SJSA1 (cell line): ENCODE measurements around the gene AGMO. TPM values are rescaled to one million over a fixed set of nuclear protein-coding genes. Genes with fewer than 3 reads are reported as not detected.

Source experiments
- DNase-seq, 2 experiments: peaks; one replicate each; pipeline ENCODE4 v3.0.0-alpha.2; 2015 to 2020; ENCODE audit warnings: low spot score in 2 of 2, low read depth in 1 of 2
- H3K27ac ChIP-seq: fragments of 250-450 bp; sonication (Bioruptor Pico); 2 replicates; pipeline ENCODE4 v1.5.1; 2020; ENCODE audit warnings: mild to moderate bottlenecking, moderate library complexity
- H3K27me3 ChIP-seq: fragments of 250-450 bp; sonication (Bioruptor Pico); replicated peaks from 2 replicates; pipeline ENCODE4 v1.5.1; 2020; ENCODE audit warnings: mild to moderate bottlenecking, moderate library complexity
- H3K36me3 ChIP-seq: fragments of 250-450 bp; sonication (Bioruptor Pico); 2 replicates; pipeline ENCODE4 v1.5.1; 2020; ENCODE audit warnings: mild to moderate bottlenecking
- H3K4me1 ChIP-seq: fragments of 250-450 bp; sonication (Bioruptor Pico); replicated peaks from 2 replicates; pipeline ENCODE4 v1.6.1; 2021; ENCODE audit warnings: mild to moderate bottlenecking
- H3K4me3 ChIP-seq: fragments of 250-450 bp; sonication (Bioruptor Pico); 2 replicates; pipeline ENCODE4 v1.5.1; 2020; ENCODE audit warnings: mild to moderate bottlenecking
- H3K9me3 ChIP-seq: fragments of 250-450 bp; sonication (Bioruptor Pico); replicated peaks from 2 replicates; pipeline ENCODE4 v1.5.1; 2020; ENCODE audit warnings: mild to moderate bottlenecking
- total RNA-seq: library from RNA; depleted of rRNA; stranded (reverse); fragments of >200 nt; shearing (Covaris generic); gene quantifications from 2 replicates; pipeline ENCODE4 v1.2.3, GENCODE V29; 2014

The AGMO gene
- total RNA-seq, 1 experiment from 2014 or later = not detected

GRCh38 chr7:15505761-15506160 is 56.1 kb downstream of the AGMO start:
- H3K4me3 ChIP-seq = no peak overlapping the region
- H3K27ac ChIP-seq = no peak overlapping the region
- H3K9me3 ChIP-seq = no peaks in the 10 kb centered on the region
- no peaks in the 10 kb centered on the region for H3K27me3 ChIP-seq
- no peak for DNase-seq
- peaks cover 17% of the 10 kb centered on the region for H3K4me1 ChIP-seq
- no peaks in the 10 kb centered on the region for H3K36me3 ChIP-seq

GRCh38 chr7:15504351-15504750 is 57.5 kb downstream of the AGMO start:
- H3K27ac ChIP-seq = no peak overlapping the region
- DNase-seq = no peak

GRCh38 chr7:15503603-15504290 is 58.1 kb downstream of the AGMO start:
- DNase-seq = no peak
- Histone ChIP-seq H3K27me3 (no peaks in the 10 kb centered on the region), H3K4me3 (no peak overlapping the region), H3K4me1 (peaks cover 17% of the 10 kb centered on the region), H3K27ac (no peak overlapping the region), H3K36me3 (no peaks in the 10 kb centered on the region), H3K9me3 (no peaks in the 10 kb centered on the region)

More at GRCh38 chr7:15504351-15504750, 57.5 kb downstream of the AGMO start:
- no peaks in the 10 kb centered on the region for H3K9me3 ChIP-seq
- no peaks in the 10 kb centered on the region for H3K36me3 ChIP-seq
- H3K27me3 ChIP-seq = no peaks in the 10 kb centered on the region
- no peak overlapping the region for H3K4me3 ChIP-seq
- peaks cover 17% of the 10 kb centered on the region for H3K4me1 ChIP-seq

- H3K27ac ChIP-seq = no peak overlapping the region
- no peaks in the 10 kb centered on the region for H3K36me3 ChIP-seq
- no peaks in the 10 kb centered on the region for H3K9me3 ChIP-seq
- H3K4me1 ChIP-seq = no peaks in the 10 kb centered on the region
- H3K27me3 ChIP-seq = no peaks in the 10 kb centered on the region
- H3K4me3 ChIP-seq = no peak overlapping the region
- no peak for DNase-seq
Measured at GRCh38 chr7:15498465-15498864, 63.4 kb downstream of the AGMO start.

- H3K9me3 ChIP-seq = no peaks in the 10 kb centered on the region
- H3K27ac ChIP-seq = no peak overlapping the region
- no peak overlapping the region for H3K4me3 ChIP-seq
- H3K4me1 ChIP-seq = no peaks in the 10 kb centered on the region
- no peaks in the 10 kb centered on the region for H3K36me3 ChIP-seq
- DNase-seq = no peak
- H3K27me3 ChIP-seq = no peaks in the 10 kb centered on the region
Measured at GRCh38 chr7:15495170-15495569, 66.6 kb downstream of the AGMO start.

GRCh38 chr7:15494711-15495110 is 67.1 kb downstream of the AGMO start:
- no peak overlapping the region for H3K4me3 ChIP-seq
- H3K9me3 ChIP-seq = no peaks in the 10 kb centered on the region
- H3K36me3 ChIP-seq = no peaks in the 10 kb centered on the region
- no peak for DNase-seq
- no peak overlapping the region for H3K27ac ChIP-seq
- H3K4me1 ChIP-seq = no peaks in the 10 kb centered on the region
- no peaks in the 10 kb centered on the region for H3K27me3 ChIP-seq

GRCh38 chr7:15491361-15491760 is 70.5 kb downstream of the AGMO start:
- no peak overlapping the region for H3K27ac ChIP-seq
- H3K27me3 ChIP-seq = no peaks in the 10 kb centered on the region
- no peak for DNase-seq
- no peaks in the 10 kb centered on the region for H3K36me3 ChIP-seq
- no peaks in the 10 kb centered on the region for H3K9me3 ChIP-seq
- H3K4me3 ChIP-seq = no peak overlapping the region
- no peaks in the 10 kb centered on the region for H3K4me1 ChIP-seq

- H3K4me1 ChIP-seq = no peaks in the 10 kb centered on the region
- no peak overlapping the region for H3K27ac ChIP-seq
- no peak for DNase-seq
- H3K36me3 ChIP-seq = no peaks in the 10 kb centered on the region
- no peaks in the 10 kb centered on the region for H3K27me3 ChIP-seq
- H3K9me3 ChIP-seq = no peaks in the 10 kb centered on the region
- no peak overlapping the region for H3K4me3 ChIP-seq
Measured at GRCh38 chr7:15490291-15490690, 71.5 kb downstream of the AGMO start.

GRCh38 chr7:15489861-15490260 is 72.0 kb downstream of the AGMO start:
- DNase-seq = no peak
- no peaks in the 10 kb centered on the region for H3K36me3 ChIP-seq
- no peak overlapping the region for H3K4me3 ChIP-seq
- H3K9me3 ChIP-seq = no peaks in the 10 kb centered on the region
- H3K4me1 ChIP-seq = no peaks in the 10 kb centered on the region
- no peak overlapping the region for H3K27ac ChIP-seq
- H3K27me3 ChIP-seq = no peaks in the 10 kb centered on the region

GRCh38 chr7:15489383-15489782 is 72.4 kb downstream of the AGMO start:
- Histone ChIP-seq H3K27me3 (no peaks in the 10 kb centered on the region), H3K4me3 (no peak overlapping the region), H3K4me1 (no peaks in the 10 kb centered on the region), H3K9me3 (no peaks in the 10 kb centered on the region), H3K27ac (no peak overlapping the region), H3K36me3 (no peaks in the 10 kb centered on the region)
- DNase-seq = no peak

GRCh38 chr7:15488401-15488800 is 73.4 kb downstream of the AGMO start:
- Histone ChIP-seq H3K27me3 (no peaks in the 10 kb centered on the region), H3K4me3 (no peak overlapping the region), H3K36me3 (no peaks in the 10 kb centered on the region), H3K9me3 (no peaks in the 10 kb centered on the region), H3K4me1 (no peaks in the 10 kb centered on the region), H3K27ac (no peak overlapping the region)
- no peak for DNase-seq

GRCh38 chr7:15487896-15488295 is 73.9 kb downstream of the AGMO start:
- Histone ChIP-seq H3K36me3 (no peaks in the 10 kb centered on the region), H3K27me3 (no peaks in the 10 kb centered on the region), H3K27ac (no peak overlapping the region), H3K4me3 (no peak overlapping the region), H3K9me3 (no peaks in the 10 kb centered on the region), H3K4me1 (no peaks in the 10 kb centered on the region)
- no peak for DNase-seq

GRCh38 chr7:15485998-15486397 is 75.8 kb downstream of the AGMO start:
- Histone ChIP-seq H3K4me3 (no peak overlapping the region), H3K27ac (no peak overlapping the region), H3K36me3 (no peaks in the 10 kb centered on the region), H3K27me3 (no peaks in the 10 kb centered on the region), H3K9me3 (no peaks in the 10 kb centered on the region), H3K4me1 (no peaks in the 10 kb centered on the region)
- no peak for DNase-seq

- Histone ChIP-seq H3K27ac (no peak overlapping the region), H3K4me1 (no peaks in the 10 kb centered on the region), H3K36me3 (no peaks in the 10 kb centered on the region), H3K4me3 (no peak overlapping the region), H3K27me3 (no peaks in the 10 kb centered on the region), H3K9me3 (no peaks in the 10 kb centered on the region)
- no peak for DNase-seq
Measured at GRCh38 chr7:15485431-15485830, 76.4 kb downstream of the AGMO start.

- H3K36me3 ChIP-seq = no peaks in the 10 kb centered on the region
- no peak overlapping the region for H3K4me3 ChIP-seq
- no peak for DNase-seq
- H3K9me3 ChIP-seq = no peaks in the 10 kb centered on the region
- no peaks in the 10 kb centered on the region for H3K27me3 ChIP-seq
- no peaks in the 10 kb centered on the region for H3K4me1 ChIP-seq
- no peak overlapping the region for H3K27ac ChIP-seq
Measured at GRCh38 chr7:15481132-15481531, 80.7 kb downstream of the AGMO start.
